Colon (tissue), 2 donors: ENCODE results near the gene RASA4B.
"Not testable (repeated sequence)": the region's sequence is repeated elsewhere in the genome, so short reads cannot be mapped to it uniquely, and the experiment has no call there.

Experiments used
- FAIRE-seq: peaks from 2 replicates; lab custom pipeline; 2012; peaks lifted over from hg19 to GRCh38; lab: Jason Lieb, UNC
- donor health status: control.
- donor health status: control.

The RASA4B gene

DNA sequence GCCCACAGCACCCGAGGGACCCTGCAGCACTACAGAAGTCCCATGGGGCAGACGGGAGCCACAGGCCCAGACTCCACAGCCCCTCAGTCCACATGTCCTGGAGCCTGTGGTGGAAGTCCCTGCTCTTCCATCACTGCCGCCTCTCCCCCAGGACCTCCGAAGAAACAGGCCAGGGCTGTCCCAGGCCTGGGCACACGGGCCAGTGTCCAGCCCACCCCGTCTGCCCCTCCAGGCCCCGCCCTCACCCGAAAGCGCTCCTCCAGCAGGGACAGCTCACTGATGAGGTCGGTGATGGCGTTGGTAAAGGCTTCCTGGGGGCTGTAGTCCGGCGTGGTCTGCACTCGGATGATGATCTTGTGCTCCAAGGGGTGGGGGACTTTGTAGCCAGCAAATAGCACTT is 43.5 kb downstream of the RASA4B start:
- FAIRE-seq: not testable (repeated sequence)

DNA sequence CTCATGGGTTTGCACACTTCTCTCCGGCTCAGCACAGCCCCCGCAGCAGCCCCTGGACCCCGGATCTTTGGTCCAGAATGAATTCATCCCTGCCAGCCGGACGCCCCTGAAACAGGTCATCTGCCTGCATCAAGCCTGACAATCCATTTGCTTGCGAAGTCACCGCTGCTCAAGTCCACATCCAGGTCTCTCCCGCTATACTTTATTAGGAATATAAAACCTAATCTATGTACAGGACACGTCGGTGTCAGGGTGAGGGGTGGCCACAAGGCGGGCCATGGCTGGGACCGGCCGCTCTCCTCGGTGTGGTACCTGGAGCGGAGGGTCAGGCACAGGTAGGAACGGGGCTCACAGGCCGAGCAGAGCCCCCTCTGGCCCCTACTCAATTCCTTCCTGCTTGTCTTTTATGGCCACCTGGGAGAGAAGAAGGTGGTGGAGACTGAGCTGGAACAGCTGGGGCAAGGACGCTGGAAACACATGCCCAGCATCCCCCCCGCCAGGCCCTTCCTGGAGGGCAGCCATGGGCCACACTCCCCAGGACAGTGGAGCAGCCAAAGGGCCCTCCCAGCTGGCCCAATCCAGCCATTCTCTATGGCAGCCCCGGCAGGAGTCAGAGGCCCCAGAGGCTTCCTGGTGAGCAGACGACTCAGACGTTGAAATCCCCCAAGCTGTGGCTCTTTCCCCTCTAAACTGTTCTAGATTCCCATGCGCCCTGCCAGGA is 44.1 kb downstream of the RASA4B start:
- FAIRE-seq: no peak

DNA sequence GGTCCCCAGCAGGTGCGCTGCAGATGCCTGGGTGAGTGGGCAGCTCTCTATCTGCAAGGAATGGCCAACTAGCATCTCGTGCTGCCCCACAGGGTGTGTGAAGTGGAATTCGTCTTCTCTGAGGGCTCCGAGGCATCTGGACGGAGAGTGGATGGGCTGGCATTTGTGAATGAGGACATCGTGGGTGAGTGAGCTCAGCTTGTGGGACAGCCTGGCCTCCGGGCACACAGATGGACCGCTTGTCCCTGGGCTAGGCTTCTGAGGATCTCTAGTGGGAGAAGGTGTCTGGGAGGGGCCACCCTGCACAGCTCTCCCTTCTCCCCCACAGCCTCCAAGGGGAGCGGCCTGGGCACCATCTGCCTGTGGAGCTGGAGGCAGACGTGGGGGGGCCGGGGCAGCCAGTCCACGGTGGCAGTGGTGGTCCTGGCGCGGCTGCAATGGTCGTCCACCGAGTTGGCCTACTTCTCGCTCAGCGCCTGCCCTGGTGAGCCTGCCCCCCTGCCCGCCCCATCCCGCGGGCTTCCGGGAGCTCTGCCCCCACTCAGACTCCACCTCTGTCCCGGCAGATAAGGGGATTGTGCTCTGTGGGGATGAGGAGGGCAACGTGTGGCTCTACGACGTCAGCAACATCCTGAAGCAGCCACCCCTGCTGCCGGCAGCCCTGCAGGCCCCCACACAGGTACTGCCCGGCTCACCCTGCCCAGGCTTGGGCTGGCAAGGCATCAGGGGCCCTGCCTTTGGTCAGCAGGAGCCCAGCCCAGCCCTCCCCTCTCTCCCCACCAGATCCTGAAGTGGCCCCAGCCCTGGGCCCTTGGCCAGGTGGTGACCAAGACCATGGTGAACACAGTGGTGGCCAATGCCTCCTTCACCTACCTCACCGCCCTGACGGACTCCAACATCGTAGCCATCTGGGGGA is 45.2 kb downstream of the RASA4B start:
- no peak for FAIRE-seq

DNA sequence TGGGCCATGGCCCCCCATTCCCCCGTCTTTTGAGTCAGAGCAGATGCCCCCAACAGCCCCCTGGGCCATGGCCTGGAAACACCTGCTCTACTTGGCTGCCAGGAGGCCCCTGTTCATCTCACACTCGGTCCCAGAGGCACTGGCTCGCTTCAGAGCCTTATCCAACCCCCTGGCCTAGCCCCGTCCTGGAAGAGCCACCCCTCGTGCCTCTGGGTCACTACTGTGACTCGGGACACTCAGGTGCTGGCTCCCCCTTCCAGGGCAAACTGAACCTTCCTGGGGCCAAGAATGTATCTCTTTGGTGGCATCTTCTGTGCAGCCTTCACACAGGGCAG is 45.8 kb downstream of the RASA4B start:
- FAIRE-seq: no peak

DNA sequence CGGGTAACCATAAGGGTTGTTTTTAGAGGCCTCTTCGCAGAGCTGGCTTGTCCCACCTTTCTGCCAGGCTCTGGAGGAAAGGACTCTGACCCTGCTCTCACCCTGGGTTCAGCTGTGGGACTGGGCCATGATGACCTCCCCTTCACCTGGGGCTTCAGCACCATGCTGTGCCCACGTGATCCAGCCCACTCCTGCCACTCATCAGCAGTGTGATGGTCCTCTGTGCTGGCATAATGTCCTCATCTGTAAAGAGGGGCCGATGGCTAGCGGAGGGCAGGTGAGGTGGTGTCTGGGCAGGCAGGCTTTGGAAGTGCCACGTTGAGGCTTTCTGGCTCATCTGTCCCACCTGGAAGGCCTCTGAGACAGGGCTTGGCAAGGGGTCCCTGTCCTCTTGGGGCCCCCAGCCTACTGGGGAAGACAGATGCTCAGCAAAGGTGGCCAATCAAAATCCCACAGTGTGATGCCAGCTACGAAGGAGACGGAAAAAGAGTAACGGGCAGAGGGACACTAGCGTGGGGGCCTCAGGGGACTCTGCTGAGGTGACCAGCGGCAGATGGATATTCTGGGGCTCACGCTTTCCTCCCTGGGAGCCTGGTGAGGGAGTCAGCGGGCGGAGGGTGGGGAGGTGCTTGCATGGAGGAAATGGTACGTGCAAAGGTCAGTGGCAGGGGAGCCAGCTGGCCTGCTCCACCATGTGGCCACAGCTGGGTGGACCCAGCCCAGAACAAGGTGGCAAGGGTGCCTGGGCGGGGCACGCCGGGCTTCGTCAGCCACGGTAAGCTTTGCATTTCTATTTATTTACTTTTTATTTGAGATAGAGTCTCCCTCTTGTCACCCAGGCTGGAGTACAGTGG is 47.4 kb downstream of the RASA4B start:
- no peak for FAIRE-seq

DNA sequence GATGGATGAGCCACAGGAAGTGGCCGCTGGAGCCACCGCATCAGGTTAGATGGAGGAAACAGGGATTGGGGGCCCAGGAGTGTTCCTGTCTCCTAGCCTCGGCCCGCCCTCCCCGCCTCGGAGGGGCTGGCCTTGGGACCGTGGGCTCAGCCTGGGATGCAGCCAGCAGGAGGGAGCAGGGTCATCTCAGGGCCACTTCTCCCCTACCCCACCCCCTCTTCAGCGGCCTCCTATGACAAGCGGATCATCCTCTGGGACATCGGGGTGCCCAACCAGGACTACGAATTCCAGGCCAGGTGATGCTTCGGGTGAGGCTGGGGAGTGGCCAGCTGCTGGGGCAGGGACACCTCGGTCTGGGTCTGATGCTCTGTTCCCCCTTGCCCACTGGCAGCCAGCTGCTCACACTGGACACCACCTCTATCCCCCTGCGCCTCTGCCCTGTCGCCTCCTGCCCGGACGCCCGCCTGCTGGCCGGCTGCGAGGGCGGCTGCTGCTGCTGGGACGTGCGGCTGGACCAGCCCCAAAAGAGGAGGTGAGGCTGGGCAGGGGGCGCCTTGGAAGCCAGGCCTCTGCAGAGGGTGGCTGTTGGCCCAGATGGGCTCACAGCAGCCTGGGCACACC is 48.1 kb downstream of the RASA4B start:
- FAIRE-seq: no peak

DNA sequence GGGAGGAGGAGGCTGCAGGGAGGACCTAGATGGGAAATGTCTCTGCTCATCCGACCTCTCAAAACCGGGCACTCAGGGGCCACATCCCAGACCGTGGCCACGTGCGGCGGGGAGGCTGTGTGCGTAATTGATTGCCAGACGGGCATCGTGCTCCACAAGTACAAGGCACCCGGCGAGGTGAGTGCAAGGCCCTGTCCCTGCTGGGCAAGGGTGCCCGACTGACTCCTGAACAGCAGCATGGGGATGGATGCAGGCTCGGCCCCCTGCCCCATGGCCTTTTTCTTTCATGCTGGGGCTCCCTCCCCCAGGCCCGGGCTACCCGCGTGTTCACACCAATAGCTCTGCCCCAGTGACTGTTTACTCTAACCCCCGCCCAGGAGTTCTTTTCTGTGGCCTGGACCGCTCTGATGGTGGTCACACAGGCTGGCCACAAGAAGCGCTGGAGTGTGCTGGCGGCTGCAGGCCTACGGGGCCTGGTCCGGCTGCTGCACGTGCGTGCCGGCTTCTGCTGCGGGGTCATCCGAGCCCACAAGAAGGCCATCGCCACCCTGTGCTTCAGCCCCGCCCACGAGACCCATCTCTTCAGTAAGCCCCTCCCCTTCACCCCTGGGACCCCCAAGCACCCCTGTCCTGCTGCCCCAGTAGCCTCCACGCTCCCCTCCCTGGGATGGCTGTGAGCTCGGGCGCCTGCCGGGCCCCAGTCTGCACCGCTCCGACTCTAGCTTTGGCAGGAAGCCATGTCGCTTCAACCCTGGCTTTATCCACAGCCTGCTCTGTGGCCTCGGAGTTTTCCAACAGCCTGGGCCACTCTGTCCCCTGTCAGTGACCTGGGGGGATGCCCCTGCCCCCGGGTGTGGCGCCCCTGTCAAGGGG is 48.9 kb downstream of the RASA4B start:
- no peak for FAIRE-seq

DNA sequence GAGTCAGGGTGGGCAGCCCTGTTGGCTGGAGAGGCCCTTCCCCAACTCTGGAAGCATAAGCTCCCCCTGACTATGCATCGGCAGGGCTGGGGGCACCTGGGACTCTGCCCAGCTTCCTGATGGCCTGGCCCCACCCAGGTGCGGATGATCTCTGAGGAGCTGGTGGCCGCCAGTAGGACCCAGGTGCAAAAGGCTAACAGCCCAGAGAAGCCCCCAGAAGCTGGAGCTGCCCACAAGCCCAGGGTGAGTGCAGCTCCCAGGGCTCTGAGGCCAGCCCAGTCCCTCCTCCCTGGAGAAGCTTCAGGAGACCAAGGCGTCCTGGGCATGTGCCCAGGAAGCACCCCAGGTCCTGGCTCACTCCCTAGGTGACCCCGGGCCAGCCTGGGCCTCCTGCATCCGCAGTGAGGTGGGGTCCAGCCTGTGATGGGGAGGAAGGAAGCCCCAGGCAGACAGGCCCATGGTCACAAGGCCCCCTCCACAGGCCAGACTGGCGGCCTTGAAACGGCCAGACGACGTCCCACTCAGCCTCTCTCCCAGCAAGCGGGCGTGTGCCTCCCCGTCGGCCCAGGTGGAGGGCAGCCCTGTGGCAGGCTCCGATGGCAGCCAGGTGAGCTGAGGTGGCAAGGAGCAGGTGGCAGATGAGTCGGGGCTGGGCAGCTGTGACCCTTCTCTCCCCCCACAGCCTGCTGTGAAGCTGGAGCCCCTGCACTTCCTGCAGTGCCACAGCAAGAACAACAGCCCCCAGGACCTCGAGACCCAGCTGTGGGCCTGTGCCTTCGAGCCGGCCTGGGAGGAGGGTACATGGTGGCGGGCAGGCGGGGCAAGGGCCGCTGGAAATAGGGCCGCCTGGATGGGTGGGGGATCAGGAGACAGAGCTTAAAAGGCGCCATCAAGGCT is 49.7 kb downstream of the RASA4B start:
- FAIRE-seq: no peak

DNA sequence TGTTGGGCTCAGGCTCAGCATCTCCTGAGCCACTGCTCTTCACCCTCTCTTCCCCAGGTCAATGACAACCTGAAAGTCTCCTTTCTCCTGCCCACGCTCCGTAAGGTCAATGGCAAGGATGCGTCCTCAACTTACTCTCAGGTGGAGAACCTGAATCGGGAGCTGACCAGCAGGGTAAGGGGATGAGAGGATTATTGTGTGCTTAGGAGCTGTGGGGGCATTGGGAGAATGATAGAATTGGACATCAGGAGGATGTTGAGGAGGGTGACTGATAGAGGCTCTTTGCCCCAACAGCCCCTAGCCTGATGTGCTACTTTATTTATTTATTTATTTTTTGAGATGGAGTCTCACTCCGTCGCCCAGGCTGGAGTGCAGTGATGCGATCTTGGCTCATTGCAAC is 51.5 kb downstream of the RASA4B start:
- no peak for FAIRE-seq

DNA sequence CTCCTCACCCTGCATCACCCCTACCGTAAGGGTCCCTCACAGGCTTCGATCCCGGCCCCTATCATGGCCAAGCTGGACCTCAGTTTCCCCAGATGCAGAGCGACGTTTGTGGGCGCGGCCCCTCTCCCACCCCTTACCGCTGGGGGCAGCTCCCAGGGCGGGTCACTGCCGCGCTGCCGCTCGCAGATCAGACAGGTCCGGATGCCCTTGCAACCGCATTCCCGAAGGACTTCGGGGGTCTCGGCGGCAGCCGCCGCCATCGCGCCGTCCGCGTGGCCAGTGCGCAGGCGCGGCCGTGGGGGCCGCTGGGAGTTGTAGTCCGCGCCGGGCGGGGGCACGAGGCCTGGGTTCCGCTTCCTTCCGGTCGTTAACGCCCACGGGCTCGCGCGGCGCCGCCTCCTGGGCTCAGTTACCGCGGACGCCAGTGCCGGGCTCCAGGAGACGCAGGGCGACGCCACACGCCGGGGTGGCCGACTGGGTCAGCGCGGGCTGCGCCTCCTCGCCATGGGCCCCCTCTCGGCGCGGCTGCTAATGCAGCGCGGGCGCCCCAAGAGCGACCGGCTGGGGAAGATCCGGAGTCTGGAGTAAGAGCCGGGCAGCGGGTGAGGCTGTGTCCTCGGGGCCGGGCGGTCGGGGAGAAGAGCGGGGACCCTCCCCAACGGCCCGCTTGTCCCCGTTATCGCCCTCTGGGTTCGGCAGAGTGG is 52.8 kb downstream of the RASA4B start, which contains the start of the genes ALKBH4 and LRWD1:
Gene ALKBH4 (minus strand): TSS at position 287 of the 704 bp plus-strand sequence. CDS start 27 bp downstream, at position 260.
Gene LRWD1 (plus strand): TSS at position 408 of the 704 bp plus-strand sequence. CDS start 97 bp downstream, at position 505.
- FAIRE-seq: no peak

DNA sequence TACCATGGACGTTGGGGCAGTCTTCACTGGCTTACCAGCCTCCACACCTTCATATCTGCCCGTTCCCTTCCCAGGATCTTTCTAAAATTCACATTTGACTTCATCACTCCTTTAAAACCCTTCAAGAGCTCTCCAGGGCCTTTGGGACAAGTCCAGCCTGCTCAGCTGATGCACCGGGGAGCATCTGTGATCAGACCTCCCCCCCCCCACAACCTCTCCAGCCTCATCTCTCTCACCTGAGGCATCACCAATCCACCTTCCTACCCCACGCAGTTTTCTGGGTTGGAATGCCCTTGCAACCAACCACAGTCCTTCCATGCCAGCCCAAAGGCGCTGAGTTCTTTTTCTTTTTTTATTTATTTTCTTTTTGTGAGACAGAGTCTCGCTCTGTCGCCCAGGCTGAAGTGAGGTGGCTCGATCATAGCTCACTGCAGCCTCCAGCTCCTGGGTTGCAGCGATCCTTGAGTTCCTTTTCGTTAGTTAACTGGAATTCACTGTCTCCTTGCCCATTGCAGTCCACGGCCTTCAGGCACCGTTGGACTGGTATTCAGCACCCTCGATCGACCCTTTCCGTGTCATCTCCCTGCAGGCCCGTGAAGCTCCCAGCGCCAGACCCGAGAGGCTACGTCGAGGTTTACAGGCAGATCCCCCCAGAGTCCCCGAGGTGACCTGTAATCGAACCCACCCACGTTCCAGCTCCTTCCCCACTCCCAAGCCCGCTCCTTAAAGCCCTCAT is 53.6 kb downstream of the RASA4B start:
- no peak for FAIRE-seq

DNA sequence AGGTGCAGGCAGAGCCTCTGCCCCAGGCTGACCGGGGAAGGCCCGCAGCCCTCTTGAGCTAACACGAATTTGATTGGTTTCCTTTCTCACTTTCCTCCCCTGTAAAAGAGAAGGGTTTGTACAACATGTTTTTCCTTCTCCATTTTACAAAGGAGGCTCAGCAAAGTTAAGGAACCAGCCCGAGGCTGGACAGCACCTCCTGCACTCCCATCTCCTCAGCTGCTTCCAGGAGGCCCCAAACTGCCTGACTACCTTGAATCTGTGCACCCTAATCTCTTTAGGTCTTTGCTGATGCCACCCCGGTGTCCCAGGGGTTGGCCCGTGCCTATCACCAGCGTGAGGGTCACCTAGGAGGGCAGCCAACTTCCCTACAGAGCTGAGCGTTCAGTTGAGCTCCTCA is 57.1 kb downstream of the RASA4B start:
- FAIRE-seq: no peak

DNA sequence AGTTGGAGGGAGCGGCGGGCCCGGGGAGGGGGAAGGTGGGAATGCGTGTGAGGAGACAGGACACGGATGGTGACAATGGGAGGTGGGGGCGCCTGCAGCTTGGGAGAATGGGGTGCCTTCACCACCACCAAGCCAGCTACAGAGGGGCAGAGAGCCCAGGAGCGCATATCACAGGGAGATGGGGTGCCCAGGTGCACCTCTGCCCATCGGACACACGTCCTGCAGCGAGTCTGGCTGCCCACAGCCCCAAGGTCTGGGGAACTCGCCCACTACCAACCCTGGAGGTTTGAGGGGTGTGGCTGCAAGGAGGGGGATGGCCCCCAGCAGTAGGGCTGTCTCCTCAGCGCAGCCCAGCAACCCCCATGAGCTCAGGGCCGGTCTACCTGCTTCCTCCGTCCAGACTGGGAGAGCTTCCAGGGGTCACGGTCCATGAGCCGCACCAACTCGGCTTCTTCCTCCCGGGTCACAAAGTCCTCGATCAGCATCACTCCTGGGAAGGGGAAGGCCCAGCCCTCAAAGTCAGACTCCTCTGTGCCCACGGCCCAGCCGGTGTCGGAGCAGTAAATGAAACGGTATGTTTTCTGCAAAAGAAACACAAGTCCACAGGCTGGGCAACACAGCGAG is 58.2 kb downstream of the RASA4B start:
- no peak for FAIRE-seq

DNA sequence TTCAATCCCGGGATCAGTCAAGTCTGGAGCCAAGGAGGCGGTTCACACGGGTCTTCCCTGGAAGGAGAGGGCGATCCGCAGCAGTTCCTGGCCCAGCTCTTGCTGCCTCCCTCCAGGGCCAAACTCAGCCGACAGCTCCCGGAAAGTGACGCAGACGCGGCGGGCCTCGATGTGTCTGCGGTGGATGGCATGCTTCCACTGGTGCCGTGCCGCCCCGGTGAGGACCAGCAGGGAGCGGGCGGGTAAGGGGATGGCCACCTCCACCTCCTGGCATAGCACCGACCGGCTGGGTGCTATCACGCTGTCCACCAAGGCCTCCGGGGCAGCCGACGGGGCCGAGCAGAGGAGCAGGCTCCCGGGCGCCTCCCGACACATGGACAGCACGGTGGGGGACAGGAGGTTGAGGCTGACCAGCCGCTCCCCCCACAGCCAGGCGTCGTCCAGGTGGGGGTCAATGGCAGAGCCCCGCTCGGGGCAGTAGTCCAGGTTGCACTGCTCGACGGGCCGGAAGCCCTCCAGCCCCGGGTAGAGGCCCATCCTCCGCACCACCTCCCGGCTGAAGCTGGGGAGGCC is 60.1 kb downstream of the RASA4B start:
- FAIRE-seq: no peak

DNA sequence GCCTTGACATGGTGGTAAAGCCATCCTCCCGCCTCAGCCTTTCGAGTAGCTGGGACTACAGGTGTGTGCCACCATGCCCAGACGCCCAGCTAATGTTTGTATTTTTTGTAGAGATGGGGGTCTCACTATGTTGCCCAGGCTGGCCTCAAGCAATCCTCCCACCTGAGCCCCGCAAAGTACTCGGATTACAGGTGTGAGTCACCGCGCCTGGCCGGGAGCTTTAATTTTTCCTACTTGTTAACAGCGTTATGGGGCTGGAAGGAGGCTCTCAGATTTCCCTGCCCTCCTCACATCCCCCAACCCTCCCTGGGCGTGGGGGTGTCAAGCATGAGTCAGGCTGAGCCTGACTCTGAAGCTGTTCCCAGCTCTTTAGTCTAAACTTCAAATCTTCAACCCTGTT is 61.2 kb downstream of the RASA4B start:
- no peak for FAIRE-seq

DNA sequence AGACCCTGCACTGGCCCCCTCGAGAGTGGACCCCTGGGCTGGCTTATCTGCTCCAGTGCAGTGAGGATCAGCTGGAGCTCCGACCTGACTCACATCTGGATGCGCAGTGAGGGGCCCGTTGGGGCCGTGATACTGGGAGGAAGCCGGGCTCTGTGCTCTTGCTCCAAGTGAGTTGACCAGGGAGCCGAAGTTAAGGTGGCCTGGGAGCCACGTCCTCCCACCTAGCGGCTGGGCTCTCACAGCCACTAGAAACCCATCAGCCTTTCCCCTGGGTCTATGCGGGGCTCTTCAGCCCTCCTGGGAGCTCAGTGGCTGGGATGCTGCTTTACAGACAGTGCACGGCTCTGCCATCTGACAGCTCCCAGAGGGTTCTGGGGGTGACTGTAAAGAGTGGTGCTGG is 62.0 kb downstream of the RASA4B start:
- FAIRE-seq: no peak

DNA sequence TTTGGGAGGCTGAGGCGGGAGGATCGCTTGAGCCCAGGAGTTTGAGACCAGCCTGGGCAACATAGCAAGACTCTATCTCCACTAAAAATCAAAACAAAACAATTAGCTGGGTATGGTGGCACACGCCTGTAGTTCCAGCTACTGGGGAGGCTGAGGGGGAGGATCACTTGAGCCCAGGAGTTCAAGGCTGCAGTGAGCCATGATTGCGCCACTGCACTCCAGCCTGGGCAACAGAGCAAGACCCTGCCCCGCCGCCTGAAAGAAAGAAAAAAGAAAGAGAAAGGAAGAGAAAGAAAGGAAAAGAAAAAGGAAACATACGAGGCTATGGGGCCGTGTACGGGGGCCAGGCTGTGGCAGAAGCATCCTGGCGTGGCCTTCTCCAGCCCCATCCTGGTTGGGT is 62.6 kb downstream of the RASA4B start:
- FAIRE-seq: not testable (repeated sequence)

DNA sequence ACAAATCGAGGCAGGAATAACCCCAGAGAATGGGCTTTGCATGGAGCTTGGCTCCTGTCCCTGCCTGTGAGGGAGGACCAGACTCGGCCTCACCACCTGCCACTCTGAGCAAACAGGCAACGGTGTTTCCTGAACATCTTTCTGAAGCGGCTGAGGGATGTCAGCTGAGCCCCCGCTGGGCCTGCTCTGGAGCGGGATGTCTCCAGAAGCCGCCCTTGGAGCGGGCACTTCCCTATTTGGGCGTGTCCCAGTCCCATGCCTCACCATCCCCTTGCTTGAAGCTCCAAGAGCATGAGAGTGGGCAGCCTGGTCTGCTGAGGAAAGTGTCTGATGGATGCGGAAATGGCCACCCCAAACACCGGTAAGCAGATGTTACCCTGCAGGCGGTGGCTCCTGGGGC is 63.1 kb downstream of the RASA4B start:
- no peak for FAIRE-seq
